ENCODE data around the gene CACFD1.

DNA sequence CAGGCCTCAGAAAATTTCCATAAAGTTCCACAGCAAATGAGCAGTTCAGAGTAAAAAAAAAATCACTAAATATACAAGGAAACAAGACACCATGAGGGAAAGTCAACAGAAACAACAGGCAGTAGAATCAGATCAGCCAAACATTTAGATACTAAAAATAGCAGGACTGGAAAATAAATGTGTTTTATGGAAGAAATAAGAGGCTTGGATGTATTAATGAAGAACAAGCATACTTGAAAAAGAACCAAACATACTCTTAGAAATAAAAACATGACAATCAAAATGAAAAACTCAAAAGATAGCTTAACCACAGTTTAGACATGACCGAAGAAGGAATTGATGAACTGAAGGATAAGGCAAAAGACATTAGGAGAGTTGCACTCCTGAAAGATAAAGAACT lies 42.3 kb downstream of the CACFD1 start:
- TF ChIP-seq, protein P1, sequence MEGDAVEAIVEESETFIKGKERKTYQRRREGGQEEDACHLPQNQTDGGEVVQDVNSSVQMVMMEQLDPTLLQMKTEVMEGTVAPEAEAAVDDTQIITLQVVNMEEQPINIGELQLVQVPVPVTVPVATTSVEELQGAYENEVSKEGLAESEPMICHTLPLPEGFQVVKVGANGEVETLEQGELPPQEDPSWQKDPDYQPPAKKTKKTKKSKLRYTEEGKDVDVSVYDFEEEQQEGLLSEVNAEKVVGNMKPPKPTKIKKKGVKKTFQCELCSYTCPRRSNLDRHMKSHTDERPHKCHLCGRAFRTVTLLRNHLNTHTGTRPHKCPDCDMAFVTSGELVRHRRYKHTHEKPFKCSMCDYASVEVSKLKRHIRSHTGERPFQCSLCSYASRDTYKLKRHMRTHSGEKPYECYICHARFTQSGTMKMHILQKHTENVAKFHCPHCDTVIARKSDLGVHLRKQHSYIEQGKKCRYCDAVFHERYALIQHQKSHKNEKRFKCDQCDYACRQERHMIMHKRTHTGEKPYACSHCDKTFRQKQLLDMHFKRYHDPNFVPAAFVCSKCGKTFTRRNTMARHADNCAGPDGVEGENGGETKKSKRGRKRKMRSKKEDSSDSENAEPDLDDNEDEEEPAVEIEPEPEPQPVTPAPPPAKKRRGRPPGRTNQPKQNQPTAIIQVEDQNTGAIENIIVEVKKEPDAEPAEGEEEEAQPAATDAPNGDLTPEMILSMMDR (IDR thresholded peaks at IDR 0.05; ENCODE audit: borderline replicate concordance, extremely low read depth, low read length, poor library complexity, severe bottlenecking), result no peak
- no peak for TF ChIP-seq EZH2 (IDR thresholded peaks at IDR 0.05; ENCODE audit: borderline replicate concordance, low read depth, low read length, severe bottlenecking)
